ENCODE data around the gene BPTF.
"Not testable (repeated sequence)": the region's sequence is repeated elsewhere in the genome, so short reads cannot be mapped to it uniquely, and the experiment has no call there.

Gene BPTF, protein sequence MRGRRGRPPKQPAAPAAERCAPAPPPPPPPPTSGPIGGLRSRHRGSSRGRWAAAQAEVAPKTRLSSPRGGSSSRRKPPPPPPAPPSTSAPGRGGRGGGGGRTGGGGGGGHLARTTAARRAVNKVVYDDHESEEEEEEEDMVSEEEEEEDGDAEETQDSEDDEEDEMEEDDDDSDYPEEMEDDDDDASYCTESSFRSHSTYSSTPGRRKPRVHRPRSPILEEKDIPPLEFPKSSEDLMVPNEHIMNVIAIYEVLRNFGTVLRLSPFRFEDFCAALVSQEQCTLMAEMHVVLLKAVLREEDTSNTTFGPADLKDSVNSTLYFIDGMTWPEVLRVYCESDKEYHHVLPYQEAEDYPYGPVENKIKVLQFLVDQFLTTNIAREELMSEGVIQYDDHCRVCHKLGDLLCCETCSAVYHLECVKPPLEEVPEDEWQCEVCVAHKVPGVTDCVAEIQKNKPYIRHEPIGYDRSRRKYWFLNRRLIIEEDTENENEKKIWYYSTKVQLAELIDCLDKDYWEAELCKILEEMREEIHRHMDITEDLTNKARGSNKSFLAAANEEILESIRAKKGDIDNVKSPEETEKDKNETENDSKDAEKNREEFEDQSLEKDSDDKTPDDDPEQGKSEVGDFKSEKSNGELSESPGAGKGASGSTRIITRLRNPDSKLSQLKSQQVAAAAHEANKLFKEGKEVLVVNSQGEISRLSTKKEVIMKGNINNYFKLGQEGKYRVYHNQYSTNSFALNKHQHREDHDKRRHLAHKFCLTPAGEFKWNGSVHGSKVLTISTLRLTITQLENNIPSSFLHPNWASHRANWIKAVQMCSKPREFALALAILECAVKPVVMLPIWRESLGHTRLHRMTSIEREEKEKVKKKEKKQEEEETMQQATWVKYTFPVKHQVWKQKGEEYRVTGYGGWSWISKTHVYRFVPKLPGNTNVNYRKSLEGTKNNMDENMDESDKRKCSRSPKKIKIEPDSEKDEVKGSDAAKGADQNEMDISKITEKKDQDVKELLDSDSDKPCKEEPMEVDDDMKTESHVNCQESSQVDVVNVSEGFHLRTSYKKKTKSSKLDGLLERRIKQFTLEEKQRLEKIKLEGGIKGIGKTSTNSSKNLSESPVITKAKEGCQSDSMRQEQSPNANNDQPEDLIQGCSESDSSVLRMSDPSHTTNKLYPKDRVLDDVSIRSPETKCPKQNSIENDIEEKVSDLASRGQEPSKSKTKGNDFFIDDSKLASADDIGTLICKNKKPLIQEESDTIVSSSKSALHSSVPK (N-terminal part only)

DNA sequence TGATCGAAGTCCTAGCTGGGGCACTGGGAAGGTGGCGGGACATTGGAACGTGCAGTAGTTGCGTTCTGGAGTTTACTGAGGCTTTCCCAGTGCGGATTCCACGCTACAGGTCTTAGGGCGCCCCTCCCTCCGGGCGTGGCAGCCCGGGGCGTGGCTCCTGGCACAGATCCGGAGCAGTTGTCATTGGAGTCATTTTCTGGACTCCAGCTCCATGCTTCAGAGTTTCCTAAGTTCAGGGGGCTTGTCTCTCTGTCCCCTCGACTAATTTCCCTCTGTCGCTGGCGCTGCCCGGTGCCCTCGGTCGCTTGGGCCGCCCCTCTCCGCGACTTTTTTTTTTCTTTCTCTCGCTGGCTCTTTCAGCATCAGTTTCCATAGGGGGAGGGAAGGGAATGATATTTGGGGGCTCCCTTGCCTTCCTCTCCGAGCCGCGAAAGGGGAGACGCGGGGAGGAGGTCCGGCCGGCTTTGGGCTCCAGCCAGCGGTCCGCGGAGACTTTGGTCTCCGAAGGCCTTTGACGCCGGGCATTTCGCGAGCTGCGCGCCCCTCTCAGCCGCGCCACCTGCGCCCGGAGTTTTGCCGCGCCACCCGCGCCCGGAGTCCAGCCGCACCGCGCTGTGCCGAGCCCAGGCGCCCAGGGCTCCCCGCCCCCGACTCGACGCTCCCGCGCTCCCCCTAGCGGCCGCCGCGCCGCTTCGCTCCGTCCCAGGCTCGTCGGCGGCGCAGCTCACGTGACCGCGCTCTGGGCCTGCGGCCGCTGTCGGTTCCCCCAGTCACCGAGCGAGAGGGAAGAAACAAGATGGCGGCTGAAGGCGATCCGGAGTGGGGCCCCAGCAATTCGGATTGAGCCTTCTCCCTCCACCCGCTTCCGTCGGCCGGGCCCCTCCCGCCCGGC lies at the start of gene BPTF:
BPTF (plus strand) TSS at position 769 of the 892 bp plus-strand sequence. CDS start 222 bp downstream, outside the sequence.
- peak; percentile 82 to 86 for DNase-seq (ENCODE audit: low read depth in 2 of 2)

DNA sequence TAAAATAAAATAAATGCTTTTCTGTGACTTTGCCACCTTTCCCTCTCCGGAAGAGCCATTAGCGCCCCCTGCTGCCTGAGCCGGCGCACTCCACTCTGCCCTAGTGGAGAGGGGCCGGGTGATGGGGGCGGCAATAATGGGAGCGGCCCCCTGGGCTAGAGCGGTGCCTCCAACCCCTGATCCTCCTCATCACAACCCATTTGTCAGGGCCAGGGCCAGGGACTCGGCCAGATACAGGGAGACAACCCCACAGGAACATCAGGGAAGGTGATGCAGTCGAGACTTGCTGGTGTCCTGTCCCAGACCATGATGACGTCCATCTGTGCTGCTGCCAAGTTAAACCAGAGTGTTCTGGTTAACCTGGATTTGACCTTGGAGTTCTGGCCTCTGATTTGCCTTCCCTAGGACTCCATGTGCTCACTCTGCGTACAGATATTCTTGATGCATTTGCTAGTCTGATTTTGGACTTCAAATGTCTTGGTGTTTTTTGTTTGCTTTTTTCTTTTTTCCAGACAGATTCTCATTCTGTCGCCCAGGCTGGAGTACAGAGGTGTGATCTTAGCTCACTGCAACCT lies 46.1 kb upstream of the BPTF start:
- DNase-seq (ENCODE audit: low read depth in 2 of 2), result peak in 1 of 2 donors; percentile 6

DNA sequence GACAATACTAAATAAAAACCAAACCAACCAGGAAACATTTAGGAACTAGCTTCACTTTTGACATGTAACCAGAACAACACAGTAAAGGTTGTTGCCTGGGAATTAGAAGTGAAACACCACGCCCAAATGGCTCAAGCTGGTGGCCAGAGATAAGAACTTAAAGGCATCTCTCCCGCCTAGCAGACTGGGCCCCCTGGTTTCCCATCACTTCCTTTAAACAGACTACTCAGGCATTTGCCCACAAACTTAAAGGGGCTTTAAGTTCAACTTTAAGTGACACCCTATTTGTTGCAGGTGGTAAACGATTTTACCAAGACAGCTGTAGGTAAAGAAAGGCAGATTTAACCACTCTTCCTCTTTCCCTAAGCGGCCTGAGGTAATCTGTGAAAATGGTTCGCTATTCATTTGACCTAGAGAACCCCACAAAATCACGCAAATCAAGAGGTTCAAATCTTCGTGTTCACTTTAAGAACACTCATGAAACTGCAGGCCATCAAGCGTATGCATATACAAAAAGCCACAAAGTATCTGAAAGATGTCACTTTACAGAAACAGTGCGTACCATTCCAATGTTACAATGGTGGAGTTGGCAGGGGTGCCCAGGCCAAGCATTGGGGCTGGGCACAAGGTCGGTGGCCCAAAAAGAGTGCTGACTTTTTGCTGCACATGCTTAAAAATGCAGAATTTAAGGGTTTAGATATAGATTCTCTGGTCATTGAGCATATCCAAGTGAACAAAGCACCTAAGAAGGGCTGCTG lies 40.8 kb upstream of the BPTF start:
- DNase-seq (ENCODE audit: low read depth in 2 of 2), result no peak

DNA sequence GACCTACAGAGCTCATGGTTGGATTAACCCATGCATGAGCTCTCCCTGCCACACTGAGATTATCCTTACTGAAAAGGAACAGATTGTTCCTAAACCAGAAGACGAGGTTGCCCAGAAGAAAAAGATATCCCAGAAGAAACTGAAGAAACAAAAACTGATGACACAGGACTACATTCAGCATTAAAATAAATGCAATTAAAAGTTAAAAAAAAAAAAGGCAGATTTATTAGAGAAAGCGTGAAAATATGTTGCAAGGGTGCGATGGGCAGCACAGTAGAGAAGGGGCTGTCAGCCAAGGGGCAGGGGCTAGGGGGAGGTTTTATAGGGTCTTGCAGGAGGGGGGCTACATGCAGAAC lies 40.2 kb upstream of the BPTF start:
- DNase-seq (ENCODE audit: low read depth in 2 of 2), result no peak

DNA sequence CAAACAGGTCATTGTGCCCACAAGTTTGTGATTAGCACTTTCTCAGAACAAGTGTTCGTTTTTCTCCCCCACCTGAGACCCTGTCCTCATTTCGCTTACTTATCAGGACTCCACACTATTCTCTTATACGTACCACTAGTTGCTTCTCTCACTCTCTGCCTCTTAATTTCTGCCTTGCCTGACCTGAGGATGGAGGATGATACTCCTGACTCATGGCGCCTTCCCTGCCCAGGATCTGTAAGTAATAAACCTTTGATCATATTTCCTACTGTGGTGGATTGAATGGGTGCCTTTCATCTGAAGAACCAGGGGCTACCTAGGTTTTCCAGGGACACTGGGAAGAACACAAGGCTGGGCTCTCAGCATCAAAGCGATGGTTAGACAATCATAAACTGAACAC lies 39.8 kb upstream of the BPTF start:
- DNase-seq (ENCODE audit: low read depth in 2 of 2), result no peak

DNA sequence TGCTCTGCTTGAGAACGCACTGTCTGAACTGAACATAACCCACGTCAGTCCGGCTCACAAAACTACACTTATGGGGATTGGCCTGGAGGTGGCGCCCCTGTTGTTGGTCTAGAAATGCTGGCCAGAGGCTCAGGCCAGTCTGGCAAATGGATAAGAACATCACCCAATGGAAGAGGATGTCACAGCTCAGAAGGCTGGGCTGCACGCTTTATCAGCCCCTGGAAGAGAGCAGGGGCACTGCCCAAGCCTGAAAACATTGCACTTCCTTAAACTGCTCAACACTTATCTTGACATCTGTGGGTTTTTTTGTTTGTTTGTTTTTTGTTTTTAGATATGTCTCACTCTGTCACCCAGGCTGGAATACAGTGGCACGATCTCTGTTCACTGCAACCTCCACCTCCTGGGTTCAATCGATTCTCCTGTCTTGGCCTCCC lies 24.8 kb upstream of the BPTF start:
- peak in 1 of 2 donors; percentile 38 for DNase-seq (ENCODE audit: low read depth in 2 of 2)

DNA sequence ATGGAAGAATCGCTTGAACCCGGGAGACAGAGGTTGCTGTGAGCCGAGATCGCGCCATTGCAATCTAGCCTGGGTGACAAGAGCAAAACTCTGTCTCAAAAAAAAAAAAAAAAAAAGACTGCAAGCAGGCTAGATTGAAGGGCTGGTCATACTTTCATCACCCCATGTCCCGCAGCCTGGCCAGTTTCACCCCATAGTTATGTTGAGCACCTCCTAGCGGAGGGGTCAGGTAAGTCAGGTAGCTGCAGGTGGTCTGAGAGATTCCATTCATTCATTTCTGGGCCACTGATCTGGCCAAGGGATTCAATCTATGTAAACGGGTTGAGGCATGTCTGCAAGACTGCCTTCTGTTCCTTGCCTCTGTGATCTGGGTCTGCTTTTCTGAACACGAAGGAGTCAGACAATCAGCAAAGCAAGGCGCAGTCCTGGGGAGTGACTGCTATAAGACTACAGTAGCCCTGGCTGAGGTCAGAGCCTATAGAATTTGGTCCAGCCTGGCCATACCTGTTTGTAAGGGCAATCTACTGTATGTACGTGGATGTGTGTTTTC lies 23.6 kb upstream of the BPTF start:
- DNase-seq (ENCODE audit: low read depth in 2 of 2), result no peak

DNA sequence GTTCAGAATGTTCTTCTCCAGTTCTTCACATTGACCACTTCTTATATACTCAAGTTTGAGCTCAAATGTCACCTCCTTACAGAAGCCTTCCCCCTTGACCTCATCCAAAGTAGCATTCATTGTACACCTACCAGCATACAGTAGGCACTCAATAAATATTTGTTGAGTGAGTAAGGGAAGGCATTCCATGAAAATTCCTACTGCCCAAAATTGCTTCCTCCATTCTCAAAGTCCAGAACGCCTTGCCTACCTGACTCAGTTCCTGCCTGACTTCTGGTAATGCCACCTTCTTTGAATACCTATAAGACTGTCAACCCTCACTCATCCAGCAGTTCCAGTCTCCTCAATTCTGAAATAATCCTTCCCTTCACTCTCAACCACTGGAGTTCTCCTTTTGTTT lies 14.8 kb upstream of the BPTF start:
- DNase-seq (ENCODE audit: low read depth in 2 of 2), result no peak

DNA sequence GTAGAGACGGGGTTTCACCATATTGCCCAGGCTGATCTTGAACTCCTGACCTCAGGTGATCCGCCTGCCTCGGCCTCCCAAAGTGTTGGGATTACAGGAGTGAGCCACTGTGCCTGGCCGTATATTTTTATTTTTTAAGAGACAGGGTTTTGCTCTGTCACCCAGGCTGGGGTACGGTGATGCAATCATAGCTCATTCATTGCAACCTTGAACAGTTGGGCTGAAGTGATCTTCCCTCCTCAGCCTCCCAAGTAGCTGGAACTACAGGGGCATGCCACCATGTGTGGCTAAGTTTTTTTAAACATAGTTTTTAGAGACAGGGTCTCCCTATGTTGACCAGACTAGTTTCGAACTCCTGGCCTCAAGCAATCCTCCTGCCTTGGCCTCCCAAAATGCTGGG lies 12.9 kb upstream of the BPTF start:
- DNase-seq (ENCODE audit: low read depth in 2 of 2), result not testable (repeated sequence)

DNA sequence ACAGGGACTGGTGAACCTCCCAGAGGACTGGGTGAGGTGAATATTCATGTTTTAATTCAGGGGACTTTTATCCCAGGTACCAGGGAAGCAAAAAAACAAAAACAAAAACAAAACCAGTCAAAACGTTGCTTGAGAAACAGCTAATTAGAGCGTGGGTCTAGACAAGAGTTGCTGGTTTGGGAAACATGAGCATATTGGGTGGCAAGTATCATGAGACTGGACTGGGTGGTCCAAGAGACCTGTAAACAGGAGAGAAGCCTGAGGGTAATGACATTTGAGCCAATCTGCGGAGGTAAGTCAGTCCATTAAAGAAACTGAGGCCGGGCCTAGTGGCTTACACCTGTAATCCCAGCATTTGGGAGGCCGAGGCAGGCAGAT lies 11.5 kb upstream of the BPTF start:
- DNase-seq (ENCODE audit: low read depth in 2 of 2), result no peak

DNA sequence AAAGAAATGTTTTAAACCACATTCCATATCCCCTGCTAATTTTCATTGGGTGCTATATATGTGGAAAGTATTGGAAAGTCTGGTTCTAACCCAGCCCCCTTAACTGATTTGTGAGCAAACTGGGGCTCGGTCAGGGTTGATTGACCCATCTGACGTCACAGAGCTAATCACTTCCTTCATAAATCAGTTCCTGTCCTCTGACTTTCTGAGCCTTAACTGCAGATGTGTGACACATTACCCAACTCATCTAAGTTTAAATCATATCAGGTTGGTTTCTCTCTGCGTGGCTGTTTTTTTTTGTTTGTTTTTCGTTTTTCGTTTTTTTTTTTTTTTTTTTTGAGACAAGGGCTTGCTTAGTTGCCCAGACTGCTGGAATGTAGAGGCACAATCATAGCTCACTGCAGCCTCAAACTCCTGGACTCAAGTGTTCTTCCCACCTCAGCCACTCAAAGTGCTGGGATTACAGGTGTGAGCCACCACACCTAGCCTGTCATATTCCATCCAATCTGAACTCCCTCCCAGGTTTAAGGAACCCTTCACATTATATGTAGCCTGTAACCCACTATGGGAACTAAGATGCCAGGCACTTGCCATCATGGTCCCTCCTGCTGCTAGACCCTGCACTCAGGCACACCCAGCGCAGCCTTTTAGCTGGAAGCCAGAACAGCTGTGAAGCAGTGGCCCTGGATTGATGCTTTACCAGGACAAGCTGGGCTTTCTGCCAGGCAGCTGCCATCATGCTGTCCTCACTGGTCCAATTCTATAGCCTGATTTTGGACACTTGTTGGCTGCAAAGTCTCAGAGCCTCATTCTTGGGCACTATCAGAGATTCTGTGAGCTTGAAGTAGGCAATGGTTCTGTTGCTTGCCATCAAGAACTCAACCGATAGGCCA lies 6.9 kb upstream of the BPTF start:
- DNase-seq (ENCODE audit: low read depth in 2 of 2), result no peak

DNA sequence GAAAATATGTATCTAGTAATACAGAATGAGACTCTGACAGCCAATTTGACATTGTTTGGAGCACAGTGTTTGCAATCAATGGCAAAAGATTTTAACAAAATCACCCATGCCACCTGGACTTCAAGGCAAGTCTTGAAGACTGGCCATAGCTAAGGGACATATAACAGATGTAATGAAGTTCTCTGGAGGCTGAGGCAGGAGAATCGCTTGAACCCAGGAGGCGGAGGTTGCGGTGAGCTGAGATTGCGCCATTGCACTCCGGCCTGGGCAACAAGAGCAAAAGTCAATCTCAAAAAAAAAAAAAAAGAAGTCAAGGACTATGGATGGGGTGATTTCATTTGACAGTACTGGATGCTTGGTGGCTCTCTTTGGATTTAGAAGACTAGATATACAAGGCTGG lies 5.6 kb upstream of the BPTF start:
- no peak for DNase-seq (ENCODE audit: low read depth in 2 of 2)

DNA sequence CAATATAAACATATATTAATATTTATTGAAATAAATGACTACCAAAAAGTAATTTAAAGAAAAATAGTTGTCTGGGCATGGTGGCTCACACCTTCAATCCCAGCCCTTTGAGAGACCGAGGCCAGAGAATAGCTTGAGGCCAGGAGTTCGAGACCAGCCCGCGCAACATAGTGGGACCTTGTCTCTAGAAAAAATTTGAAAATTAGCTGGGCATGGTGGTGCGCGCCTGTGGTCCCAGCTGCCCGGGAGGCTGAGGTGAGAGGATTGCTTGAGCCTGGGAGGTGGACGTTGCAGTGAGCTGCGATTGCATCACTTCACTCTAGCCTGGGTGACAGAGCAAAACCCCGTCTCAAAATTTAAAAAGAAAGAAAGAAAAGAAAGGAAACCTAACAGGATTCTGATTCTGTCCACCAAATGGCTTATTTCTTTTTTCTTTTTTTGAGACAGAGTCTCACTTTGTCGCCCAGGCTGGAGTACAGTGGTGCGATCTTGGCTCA lies 3.4 kb upstream of the BPTF start:
- no peak for DNase-seq (ENCODE audit: low read depth in 2 of 2)

DNA sequence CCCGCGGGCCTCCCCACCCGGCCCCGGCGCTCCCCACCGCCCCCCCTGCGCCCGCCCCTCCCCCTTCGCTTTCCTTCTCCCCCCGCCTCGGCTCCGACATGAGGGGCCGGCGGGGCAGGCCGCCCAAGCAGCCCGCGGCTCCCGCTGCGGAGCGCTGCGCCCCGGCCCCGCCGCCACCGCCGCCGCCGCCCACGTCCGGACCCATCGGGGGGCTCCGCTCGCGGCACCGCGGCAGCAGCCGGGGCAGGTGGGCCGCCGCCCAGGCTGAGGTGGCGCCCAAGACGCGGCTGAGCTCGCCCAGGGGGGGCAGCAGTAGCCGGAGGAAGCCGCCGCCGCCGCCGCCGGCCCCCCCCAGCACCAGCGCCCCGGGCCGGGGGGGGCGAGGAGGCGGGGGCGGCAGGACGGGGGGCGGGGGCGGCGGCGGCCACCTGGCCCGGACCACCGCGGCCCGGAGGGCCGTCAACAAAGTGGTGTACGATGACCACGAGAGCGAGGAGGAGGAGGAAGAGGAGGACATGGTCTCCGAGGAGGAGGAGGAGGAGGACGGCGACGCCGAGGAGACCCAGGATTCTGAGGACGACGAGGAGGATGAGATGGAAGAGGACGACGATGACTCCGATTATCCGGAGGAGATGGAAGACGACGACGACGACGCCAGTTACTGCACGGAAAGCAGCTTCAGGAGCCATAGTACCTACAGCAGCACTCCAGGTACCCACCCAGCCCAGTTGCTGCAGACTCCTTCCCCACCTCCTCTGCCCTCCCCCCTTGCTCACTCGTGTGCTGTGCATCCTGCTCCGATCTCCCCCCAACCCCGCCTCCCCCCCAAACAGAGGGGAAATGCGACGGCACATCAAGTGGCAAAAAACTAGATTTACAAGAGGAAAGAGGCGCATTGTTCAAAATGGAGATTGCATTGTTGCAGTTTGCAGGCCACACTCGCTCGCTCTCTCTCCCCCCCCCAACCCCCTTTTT lies 611 bp downstream of the BPTF start:
- peak; percentile 19 to 22 for DNase-seq (ENCODE audit: low read depth in 2 of 2)

DNA sequence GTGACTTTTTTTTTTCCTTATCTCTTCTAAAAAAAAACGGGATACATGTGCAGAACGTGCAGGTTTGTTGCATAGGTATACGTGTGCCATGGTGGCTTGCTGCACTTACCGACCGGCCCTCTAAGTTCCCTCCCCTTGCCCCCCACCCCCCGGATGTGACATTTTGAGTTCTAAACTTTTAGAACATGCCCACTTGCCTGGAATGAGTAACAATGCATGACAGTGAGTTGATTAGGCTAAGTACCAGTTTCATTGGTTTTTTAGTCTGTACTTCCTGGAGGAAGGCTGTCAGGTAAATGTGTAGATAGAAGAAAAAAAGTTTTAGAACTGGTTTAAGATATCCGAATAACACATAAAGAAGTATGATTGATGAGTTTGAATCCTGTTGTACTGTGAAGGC lies 4.0 kb downstream of the BPTF start:
- DNase-seq (ENCODE audit: low read depth in 2 of 2), result peak; percentile 11 to 46

DNA sequence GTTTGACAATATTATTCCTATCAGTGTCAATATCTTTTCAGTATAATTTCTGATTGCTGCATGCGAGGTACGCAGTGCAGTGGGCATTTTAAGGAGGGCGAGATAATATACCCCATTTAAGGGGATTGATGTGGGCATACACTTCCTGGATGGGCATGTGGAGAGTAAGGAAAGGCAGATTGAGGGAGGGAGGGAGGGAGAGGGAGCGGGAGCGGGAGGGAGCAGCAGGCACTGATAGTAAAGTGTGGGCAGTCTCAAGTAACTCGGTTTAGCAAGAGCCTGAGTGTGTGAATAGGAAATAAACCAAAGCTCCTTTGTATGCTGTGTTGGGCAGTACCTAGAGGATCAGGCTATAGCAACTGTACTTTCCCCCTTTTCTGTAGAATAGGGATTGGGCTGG lies 5.1 kb downstream of the BPTF start:
- no peak for DNase-seq (ENCODE audit: low read depth in 2 of 2)

DNA sequence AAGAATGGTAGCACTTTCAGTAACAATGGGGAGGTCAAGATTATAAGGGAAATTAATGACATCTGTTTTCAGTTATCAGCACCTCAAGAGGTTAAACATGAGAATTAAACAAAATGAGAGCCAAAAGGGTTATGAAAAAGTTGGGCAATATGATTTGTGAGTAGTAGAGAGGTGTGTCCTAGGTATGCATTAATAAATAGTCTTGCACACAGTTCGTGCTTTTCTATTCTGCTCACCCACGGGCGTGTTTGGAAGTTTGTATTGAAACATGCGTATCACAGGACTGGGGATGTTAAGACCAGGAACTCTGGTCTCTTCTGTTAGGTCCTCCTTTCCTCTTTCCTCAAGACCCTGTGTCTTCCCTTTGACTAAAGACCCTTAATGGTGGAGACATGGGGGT lies 6.0 kb downstream of the BPTF start:
- DNase-seq (ENCODE audit: low read depth in 2 of 2), result no peak
